Neutrophil (primary cell): ENCODE data around the gene MIX23.

Experiments
- H3K27ac ChIP-seq: fragments of 200-600 bp; sonication (generic); 2 replicates; pipeline ENCODE4 v1.5.1; 2016; ENCODE audit warnings: mild to moderate bottlenecking, moderate library complexity
- H3K27me3 ChIP-seq: fragments of 200-600 bp; sonication (generic); 2 replicates; pipeline ENCODE4 v1.6.0; 2016; ENCODE audit warnings: mild to moderate bottlenecking
- H3K36me3 ChIP-seq: fragments of 200-600 bp; sonication (generic); 2 replicates; pipeline ENCODE4 v1.5.1; 2017
- H3K4me1 ChIP-seq, 2 experiments: fragments of 200-600 bp in 1 of 2; sonication (generic) in 1 of 2; 1 replicate in 1 of 2; 2 replicates in 1 of 2; pipeline versions ENCODE4 v1.5.1 to v1.6.1; 2013 to 2016; ENCODE audit warnings: low read depth in 1 of 2, low read length in 1 of 2, mild to moderate bottlenecking in 1 of 2, moderate library complexity in 1 of 2; ENCODE audit not compliant: control insufficient read depth in 1 of 2, insufficient read depth in 1 of 2
- H3K4me3 ChIP-seq, 2 experiments: fragments of 200-600 bp in 1 of 2; sonication (generic) in 1 of 2; 1 replicate in 1 of 2; 2 replicates in 1 of 2; pipeline ENCODE4 v1.5.1; 2013 to 2016; ENCODE audit warnings: low read depth in 1 of 2, low read length in 1 of 2, mild to moderate bottlenecking in 1 of 2, moderate library complexity in 1 of 2
- H3K9me3 ChIP-seq: fragments of 200-600 bp; sonication (generic); 2 replicates; pipeline ENCODE4 v1.5.1; 2016
- TF ChIP-seq, protein P1 (sequence below): fragments of 200-600 bp; sonication (generic); IDR thresholded peaks from 2 replicates; pipeline ENCODE4 v1.5.1; 2016; ENCODE audit warnings: antibody characterized with exemption

The MIX23 gene

DNA sequence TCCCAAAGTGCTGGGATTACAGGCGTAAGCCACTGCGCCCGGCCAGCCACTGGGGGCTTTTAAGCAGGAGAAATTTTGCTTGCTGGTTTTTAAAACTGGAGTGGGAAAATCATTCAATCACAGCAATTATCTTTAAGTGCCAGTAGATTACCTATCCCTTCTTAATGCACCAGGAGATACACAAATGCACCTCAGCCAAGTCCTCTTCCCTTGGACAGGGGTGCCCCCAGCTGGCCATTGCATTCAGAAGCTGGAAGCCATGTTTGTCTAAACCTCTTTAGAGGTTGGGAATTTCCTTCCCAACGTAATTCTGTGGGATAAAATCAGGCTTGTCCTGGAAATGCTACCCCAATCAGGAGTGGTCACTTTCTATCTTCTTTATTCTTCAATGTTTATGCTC, 26.6 kb downstream of the MIX23 start:
- TF ChIP-seq, protein P1, sequence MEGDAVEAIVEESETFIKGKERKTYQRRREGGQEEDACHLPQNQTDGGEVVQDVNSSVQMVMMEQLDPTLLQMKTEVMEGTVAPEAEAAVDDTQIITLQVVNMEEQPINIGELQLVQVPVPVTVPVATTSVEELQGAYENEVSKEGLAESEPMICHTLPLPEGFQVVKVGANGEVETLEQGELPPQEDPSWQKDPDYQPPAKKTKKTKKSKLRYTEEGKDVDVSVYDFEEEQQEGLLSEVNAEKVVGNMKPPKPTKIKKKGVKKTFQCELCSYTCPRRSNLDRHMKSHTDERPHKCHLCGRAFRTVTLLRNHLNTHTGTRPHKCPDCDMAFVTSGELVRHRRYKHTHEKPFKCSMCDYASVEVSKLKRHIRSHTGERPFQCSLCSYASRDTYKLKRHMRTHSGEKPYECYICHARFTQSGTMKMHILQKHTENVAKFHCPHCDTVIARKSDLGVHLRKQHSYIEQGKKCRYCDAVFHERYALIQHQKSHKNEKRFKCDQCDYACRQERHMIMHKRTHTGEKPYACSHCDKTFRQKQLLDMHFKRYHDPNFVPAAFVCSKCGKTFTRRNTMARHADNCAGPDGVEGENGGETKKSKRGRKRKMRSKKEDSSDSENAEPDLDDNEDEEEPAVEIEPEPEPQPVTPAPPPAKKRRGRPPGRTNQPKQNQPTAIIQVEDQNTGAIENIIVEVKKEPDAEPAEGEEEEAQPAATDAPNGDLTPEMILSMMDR: no peak
- no peak overlapping the region for H3K27ac ChIP-seq
- no peaks in the 10 kb centered on the region for H3K36me3 ChIP-seq
- H3K4me3 ChIP-seq: no peak overlapping the region
- H3K9me3 ChIP-seq: no peaks in the 10 kb centered on the region
- no peaks in the 10 kb centered on the region for H3K27me3 ChIP-seq
- H3K4me1 ChIP-seq: peaks cover 10 to 16% of the 10 kb centered on the region in 2 experiments

DNA sequence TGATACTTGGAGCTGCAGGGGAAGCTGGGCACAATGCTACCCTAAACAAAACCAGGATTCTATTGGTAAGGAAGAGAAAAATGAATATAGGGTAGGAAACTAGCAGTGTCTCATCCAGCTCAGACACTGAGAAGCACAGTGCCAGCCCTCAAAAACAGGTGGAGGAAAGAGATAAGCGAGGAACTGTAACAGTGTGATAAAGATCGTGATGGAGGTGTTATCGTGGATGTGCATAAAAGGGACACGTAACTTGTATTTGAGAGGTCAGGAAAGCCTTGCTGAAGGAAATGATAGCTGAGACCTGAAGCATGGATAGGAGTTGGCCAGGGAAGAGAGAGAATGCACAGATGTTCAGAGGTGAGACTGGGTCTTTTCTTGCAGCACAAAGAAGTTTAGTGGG, 27.4 kb downstream of the MIX23 start:
- TF ChIP-seq, protein P1: no peak
- H3K9me3 ChIP-seq: no peaks in the 10 kb centered on the region
- no peaks in the 10 kb centered on the region for H3K27me3 ChIP-seq
- peak overlapping the region; percentile 40 for H3K27ac ChIP-seq
- H3K4me1 ChIP-seq: peaks cover 10 to 16% of the 10 kb centered on the region in 2 experiments
- no peaks in the 10 kb centered on the region for H3K36me3 ChIP-seq
- no peak overlapping the region for H3K4me3 ChIP-seq

DNA sequence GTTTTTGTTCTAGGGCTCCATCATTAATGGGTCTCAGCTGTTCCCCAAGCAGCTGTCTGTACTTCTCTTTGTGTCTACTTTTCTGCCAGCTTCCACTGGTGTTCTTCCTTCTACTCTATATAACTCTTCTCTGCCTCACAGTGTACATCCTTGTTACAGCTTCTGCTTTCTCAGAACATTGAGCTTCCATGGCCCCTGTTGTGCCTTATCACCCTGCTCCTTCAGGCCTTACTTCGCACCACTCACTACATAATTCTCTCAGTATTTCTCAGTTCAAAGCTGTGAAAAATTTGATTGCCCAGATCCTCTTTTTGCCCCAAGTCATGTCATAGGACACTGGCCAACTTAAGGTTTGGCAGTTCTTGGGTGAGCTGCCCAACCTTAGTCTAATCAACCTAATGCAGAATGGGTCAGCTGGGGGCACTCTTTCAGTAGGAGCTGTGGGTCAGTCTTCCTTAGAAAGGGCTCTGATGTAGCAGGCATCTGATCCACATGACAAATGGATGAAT, 29.1 kb downstream of the MIX23 start:
- H3K4me3 ChIP-seq: no peak overlapping the region
- no peaks in the 10 kb centered on the region for H3K9me3 ChIP-seq
- no peak overlapping the region for H3K27ac ChIP-seq
- H3K36me3 ChIP-seq: no peaks in the 10 kb centered on the region
- no peaks in the 10 kb centered on the region for H3K27me3 ChIP-seq
- TF ChIP-seq, protein P1: no peak
- peaks cover 10 to 16% of the 10 kb centered on the region in 2 experiments for H3K4me1 ChIP-seq

DNA sequence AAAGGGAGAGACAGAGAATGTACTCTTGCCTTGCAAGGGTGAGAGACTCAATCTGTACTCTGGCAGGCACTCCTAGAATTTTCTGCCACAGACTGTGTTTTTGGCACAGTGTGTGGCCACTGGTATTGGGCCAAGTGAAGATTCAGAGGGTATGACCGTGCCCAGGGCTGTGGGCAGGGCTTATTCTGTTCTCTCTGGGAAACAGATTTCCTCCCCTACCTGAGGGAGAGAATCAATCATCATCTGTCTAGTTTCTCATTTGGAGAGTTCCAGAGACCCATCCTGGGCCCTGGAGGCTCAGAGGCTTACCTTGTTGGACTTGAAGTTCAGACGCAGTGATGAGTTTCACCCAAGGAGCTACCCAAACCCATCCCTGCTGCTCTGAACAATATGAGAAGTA, 29.8 kb downstream of the MIX23 start:
- H3K36me3 ChIP-seq: no peaks in the 10 kb centered on the region
- peaks cover 10 to 16% of the 10 kb centered on the region in 2 experiments for H3K4me1 ChIP-seq
- no peaks in the 10 kb centered on the region for H3K9me3 ChIP-seq
- TF ChIP-seq, protein P1: no peak
- no peak overlapping the region for H3K27ac ChIP-seq
- no peaks in the 10 kb centered on the region for H3K27me3 ChIP-seq
- no peak overlapping the region for H3K4me3 ChIP-seq

DNA sequence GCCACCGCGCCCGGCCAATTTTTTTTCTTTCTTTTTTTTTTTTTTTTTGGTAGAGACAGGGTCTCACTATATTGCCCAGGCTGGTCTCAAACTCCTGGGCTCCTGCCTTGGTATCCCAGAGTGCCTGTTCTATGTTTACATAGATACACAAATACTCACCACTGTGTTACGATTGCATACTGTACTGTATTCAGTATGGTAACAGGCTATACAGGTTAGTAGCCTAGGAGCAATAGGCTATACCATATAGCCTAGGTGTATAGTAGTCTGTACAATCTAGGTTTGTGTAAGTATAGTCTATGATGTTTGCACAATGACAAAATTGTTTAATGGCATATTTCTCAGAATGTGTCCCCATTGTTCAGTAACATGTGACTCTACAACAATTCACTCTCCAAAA, 31.4 kb downstream of the MIX23 start:
- Histone ChIP-seq H3K36me3 (no peaks in the 10 kb centered on the region), H3K4me3 (no peak overlapping the region), H3K27me3 (no peaks in the 10 kb centered on the region), H3K4me1 (peaks cover 10 to 13% of the 10 kb centered on the region in 2 experiments), H3K9me3 (no peaks in the 10 kb centered on the region), H3K27ac (no peak overlapping the region)
- TF ChIP-seq, protein P1: no peak
